Measurements from ENCODE around the gene ZFR2.
"Not testable (repeated sequence)": the region's sequence is repeated elsewhere in the genome, so short reads cannot be mapped to it uniquely, and the experiment has no call there.

GRCh38 chr19:3874695-3875094 is 5.9 kb upstream of the ZFR2 start:
- TF ChIP-seq, protein P1, sequence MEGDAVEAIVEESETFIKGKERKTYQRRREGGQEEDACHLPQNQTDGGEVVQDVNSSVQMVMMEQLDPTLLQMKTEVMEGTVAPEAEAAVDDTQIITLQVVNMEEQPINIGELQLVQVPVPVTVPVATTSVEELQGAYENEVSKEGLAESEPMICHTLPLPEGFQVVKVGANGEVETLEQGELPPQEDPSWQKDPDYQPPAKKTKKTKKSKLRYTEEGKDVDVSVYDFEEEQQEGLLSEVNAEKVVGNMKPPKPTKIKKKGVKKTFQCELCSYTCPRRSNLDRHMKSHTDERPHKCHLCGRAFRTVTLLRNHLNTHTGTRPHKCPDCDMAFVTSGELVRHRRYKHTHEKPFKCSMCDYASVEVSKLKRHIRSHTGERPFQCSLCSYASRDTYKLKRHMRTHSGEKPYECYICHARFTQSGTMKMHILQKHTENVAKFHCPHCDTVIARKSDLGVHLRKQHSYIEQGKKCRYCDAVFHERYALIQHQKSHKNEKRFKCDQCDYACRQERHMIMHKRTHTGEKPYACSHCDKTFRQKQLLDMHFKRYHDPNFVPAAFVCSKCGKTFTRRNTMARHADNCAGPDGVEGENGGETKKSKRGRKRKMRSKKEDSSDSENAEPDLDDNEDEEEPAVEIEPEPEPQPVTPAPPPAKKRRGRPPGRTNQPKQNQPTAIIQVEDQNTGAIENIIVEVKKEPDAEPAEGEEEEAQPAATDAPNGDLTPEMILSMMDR (IDR thresholded peaks at IDR 0.05) = not testable (repeated sequence)
- TF ChIP-seq POLR2AphosphoS5, POLR2A (IDR thresholded peaks at IDR 0.05): not testable (repeated sequence)
